Spleen (tissue), 7 donors: ENCODE measurements around the gene CCL22.

Experiments used
- POLR2A ChIP-seq, 3 donors: fragments of 450-650 bp; IDR thresholded peaks; one replicate each; pipeline ENCODE4 v1.5.1; 2017; ENCODE audit warnings: antibody characterized with exemption in 3 of 3, mild to moderate bottlenecking in 1 of 3
- POLR2AphosphoS5 ChIP-seq, 3 donors: sonication (generic); formaldehyde crosslinking; IDR thresholded peaks; one replicate each; pipeline ENCODE4 v1.5.1; 2017; ENCODE audit warnings: antibody characterized with exemption in 3 of 3
- TF ChIP-seq, protein P1 (sequence below), 11 experiments: fragments of 200-600 bp in 7 of 11; fragments of 450-650 bp in 4 of 11; sonication (generic) in 4 of 11; IDR thresholded peaks in 8 of 11; conservative IDR thresholded peaks in 3 of 11; 1 replicate in 7 of 11; 2 replicates in 4 of 11; pipeline versions ENCODE4 v1.4.0 to v1.8.0; 2016 to 2021; ENCODE audit warnings: antibody characterized with exemption in 11 of 11, inconsistent platforms in 4 of 11, mild to moderate bottlenecking in 1 of 11
- donor health status: DM: no; HTN: no; CAD: no; lungs with moderate emphysema.
- donor health status: DM: no; HTN: no; CAD: no.
- donor health status: DM: no; HTN: no; CAD: no.

DNA sequence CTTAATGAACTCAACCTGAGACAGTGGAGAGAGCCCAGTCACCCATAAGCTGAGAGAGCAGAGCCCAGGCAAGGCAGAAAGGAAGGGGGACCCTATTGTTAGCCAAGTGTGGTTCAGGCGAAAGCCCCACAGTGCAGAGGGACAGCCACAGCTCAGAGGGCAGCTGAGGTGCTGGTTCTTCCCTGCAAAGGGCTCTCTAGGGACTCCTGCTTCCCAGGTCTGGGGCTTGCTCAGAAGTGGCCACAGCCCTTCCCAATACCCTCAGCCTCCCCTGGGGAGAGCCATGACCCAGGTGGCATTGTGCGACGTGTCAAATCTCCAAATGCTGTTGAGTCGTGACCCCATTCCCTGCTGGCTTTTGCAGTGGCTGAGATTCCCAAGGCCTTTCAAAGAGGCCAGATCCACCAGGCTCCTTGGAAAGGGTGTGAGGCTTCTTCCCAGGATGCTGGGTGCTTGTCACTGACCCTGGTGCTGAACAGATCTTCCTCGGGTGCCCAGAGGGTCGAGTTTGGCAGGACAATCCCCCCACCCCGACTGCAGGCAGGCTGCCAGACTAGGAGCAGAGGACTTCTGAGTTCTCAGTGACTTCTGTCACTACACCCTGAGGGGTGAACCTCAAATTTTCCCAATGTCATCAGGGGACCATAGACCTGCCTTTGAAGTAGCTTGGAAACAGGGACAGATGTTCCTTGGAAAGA lies 43.5 kb downstream of the CCL22 start:
- TF ChIP-seq, protein P1, sequence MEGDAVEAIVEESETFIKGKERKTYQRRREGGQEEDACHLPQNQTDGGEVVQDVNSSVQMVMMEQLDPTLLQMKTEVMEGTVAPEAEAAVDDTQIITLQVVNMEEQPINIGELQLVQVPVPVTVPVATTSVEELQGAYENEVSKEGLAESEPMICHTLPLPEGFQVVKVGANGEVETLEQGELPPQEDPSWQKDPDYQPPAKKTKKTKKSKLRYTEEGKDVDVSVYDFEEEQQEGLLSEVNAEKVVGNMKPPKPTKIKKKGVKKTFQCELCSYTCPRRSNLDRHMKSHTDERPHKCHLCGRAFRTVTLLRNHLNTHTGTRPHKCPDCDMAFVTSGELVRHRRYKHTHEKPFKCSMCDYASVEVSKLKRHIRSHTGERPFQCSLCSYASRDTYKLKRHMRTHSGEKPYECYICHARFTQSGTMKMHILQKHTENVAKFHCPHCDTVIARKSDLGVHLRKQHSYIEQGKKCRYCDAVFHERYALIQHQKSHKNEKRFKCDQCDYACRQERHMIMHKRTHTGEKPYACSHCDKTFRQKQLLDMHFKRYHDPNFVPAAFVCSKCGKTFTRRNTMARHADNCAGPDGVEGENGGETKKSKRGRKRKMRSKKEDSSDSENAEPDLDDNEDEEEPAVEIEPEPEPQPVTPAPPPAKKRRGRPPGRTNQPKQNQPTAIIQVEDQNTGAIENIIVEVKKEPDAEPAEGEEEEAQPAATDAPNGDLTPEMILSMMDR (IDR thresholded peaks at IDR 0.05 in 8 of 11, conservative IDR thresholded peaks at IDR 0.05 in 3 of 11): no peak
- TF ChIP-seq POLR2AphosphoS5 (IDR thresholded peaks at IDR 0.05): no peak
- TF ChIP-seq POLR2A (IDR thresholded peaks at IDR 0.05): no peak
